Epithelial cell of proximal tubule (primary cell): ENCODE measurements around the gene TRPM3. TPM values are rescaled to one million over a fixed set of nuclear protein-coding genes. Genes with fewer than 3 reads are reported as not detected.

Source experiments
- DNase-seq: peaks from one replicate; pipeline ENCODE4 v3.0.0-alpha.2; 2011; ENCODE audit warnings: low read depth
- H3K4me3 ChIP-seq: 2 replicates; pipeline ENCODE4 v1.5.1; 2011; ENCODE audit warnings: low read depth, mild to moderate bottlenecking, low read length
- CTCF ChIP-seq: conservative IDR thresholded peaks from 2 replicates; pipeline ENCODE4 v1.5.1; 2012; ENCODE audit warnings: low read depth, mild to moderate bottlenecking, low read length
- total RNA-seq: library from RNA; depleted of rRNA; stranded (reverse); fragments of >200 nt; gene quantifications from 2 replicates; pipeline ENCODE4 v1.2.3, GENCODE V29; 2015

TRPM3 gene
- total RNA-seq, 1 donor from 2014 or later = not detected

- no peak for TF ChIP-seq CTCF
- no peak overlapping the region for H3K4me3 ChIP-seq
- DNase-seq = no peak
Observed at GRCh38 chr9:70581214-70581954, 540.0 kb downstream of the TRPM3 start.

- TF ChIP-seq CTCF = no peak
- DNase-seq = no peak
- H3K4me3 ChIP-seq = no peak overlapping the region
Observed at GRCh38 chr9:70580606-70581195, 540.7 kb downstream of the TRPM3 start.

GRCh38 chr9:70579686-70580085 lies 541.7 kb downstream of the TRPM3 start:
- TF ChIP-seq CTCF = no peak
- no peak overlapping the region for H3K4me3 ChIP-seq
- no peak for DNase-seq

- no peak overlapping the region for H3K4me3 ChIP-seq
- no peak for DNase-seq
- TF ChIP-seq CTCF = peak; percentile 37
Observed at GRCh38 chr9:70578720-70579119, 542.7 kb downstream of the TRPM3 start.

- no peak for DNase-seq
- no peak for TF ChIP-seq CTCF
- no peak overlapping the region for H3K4me3 ChIP-seq
Observed at GRCh38 chr9:70577671-70578070, 543.8 kb downstream of the TRPM3 start.

- TF ChIP-seq CTCF = no peak
- DNase-seq = no peak
- H3K4me3 ChIP-seq = no peak overlapping the region
Observed at GRCh38 chr9:70576116-70576515, 545.3 kb downstream of the TRPM3 start.
